GM10266 (cell line): ENCODE data around the gene NRN1L.
A peak's percentile ranks its signal among the peaks of the same experiment; 100 is the strongest.

Experiments
- DNase-seq: peaks from one replicate; pipeline ENCODE4 v3.0.0; 2012; ENCODE audit errors: extremely low spot score
- TF ChIP-seq, protein P1 (sequence below): IDR thresholded peaks from 2 replicates; pipeline ENCODE4 v1.5.1; 2012; ENCODE audit warnings: mild to moderate bottlenecking, low read depth; ENCODE audit not compliant: control insufficient read depth, insufficient read depth; ENCODE audit errors: missing control alignments

Gene NRN1L

DNA sequence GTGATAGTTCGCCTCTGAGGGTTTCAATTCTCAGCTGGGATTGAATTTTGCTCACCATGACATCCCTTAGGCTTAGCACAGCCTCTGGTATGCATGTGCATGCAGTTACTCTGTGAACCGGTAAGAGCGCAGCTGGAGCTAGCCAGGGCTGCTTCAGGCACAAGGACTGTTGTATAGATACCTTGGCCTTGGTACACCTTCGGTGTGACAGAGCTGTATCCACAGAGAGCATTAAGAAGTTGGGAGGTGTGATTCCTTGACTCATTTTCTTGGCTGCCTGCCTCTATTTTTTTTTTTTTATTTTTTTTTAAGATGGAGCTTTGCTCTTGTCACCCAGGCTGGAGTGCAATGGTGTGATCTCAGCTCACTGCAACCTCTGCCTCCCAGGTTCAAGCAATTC, 40.2 kb upstream of the NRN1L start:
- no peak for DNase-seq
- TF ChIP-seq, protein P1, sequence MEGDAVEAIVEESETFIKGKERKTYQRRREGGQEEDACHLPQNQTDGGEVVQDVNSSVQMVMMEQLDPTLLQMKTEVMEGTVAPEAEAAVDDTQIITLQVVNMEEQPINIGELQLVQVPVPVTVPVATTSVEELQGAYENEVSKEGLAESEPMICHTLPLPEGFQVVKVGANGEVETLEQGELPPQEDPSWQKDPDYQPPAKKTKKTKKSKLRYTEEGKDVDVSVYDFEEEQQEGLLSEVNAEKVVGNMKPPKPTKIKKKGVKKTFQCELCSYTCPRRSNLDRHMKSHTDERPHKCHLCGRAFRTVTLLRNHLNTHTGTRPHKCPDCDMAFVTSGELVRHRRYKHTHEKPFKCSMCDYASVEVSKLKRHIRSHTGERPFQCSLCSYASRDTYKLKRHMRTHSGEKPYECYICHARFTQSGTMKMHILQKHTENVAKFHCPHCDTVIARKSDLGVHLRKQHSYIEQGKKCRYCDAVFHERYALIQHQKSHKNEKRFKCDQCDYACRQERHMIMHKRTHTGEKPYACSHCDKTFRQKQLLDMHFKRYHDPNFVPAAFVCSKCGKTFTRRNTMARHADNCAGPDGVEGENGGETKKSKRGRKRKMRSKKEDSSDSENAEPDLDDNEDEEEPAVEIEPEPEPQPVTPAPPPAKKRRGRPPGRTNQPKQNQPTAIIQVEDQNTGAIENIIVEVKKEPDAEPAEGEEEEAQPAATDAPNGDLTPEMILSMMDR, result no peak

DNA sequence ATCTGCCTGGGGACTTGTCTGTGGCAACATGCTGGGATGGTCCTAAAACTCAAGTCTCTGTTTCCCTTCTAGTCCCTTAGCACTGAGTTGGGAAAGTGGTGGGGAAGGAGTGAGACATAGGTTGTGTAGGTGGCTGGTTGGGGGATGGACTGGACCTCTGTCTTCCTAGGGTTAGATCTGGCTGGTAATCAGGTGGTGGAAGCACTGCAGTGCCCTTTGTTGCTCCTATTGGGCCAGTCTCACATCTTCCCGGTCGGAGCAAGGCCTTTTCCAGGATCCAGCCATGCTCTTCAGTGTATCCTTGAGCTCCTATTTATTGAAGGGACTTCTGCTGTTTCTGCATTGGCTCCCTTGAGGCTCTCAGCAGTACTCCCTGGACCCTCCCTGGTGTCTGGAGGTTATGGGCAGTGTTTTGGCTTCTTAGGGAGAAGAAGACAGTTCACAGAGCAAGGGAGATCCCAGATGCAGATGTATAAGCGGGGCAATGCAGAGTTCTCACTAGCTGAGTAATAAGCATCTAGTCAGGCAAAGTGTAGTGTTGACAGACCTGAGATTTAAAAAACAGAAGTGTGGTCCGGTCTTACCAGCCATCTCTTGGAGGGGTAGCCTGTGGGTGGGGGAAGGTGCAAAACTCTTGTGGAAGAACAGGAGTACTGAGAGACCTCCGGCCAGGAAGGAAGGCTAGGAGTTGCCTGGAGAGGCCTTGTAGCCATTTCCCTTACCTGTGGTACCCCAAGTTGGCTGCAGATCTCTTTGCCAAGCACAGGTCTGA, 39.2 kb upstream of the NRN1L start:
- TF ChIP-seq, protein P1, result no peak
- peak; percentile 33 for DNase-seq

- TF ChIP-seq, protein P1, result no peak
- no peak for DNase-seq
Measured at GRCh38 chr16:67846063-67846319, 38.7 kb upstream of the NRN1L start.

DNA sequence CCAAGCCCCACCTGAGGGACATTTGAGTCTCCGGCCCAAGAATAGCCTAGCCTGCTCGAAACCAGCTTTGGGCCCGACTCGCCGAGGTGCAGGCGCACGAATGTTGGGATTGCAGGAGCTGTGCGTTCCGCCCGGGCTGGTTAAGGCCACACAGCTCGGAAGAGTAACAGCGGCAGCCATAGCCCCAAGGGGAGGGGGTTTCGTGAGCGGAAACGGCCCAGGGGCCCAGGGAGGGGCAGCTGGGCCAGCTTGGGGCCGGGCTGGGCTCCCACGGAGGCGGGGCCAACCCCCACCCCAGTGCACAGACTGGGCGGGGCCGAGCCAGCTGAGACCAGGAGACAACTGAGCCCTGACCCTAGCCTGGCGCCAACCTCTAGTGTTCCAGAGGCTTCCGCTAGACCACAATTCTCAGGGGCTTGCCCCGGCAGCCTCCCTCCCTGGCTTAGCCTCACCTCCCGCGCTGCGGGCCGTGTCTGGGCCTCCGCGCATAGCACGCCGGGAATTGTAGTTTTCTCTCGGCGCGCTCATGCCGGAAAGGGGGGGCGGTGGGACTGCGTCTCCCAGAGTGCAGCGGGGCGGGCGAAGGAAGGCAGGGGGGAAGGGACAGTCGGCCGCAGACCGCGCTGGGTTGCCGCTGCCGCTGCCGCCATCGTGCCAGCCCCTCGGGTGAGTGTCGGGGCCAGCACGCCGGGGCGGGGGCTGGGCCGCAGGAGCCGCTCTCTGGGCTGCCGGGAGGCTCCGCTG, 38.2 kb upstream of the NRN1L start, which contains the start of gene NUTF2:
Gene NUTF2 (plus strand): TSS at position 614 of the 744 bp plus-strand sequence. CDS start 18,198 bp downstream, outside the sequence.
- DNase-seq, result peak; percentile 97

GRCh38 chr16:67847064-67847861, 37.4 kb upstream of the NRN1L start, which contains the start of gene CENPT:
Gene CENPT, minus strand, starts transcription at chr16:67847693. Its CDS starts 13,834 bp downstream, at chr16:67833859.
- TF ChIP-seq, protein P1, result no peak
- no peak for DNase-seq

More for the DNA sequence above, 38.2 kb upstream of the NRN1L start, which contains the start of gene NUTF2:
- TF ChIP-seq, protein P1, result no peak

- TF ChIP-seq, protein P1, result no peak
- DNase-seq, result no peak
Measured at GRCh38 chr16:67848118-67848517, 36.6 kb upstream of the NRN1L start.
